OCI-LY7 (cell line): ENCODE data around the gene CD9.

Experiments
- CTCF ChIP-seq: fragments of 200-600 bp; sonication (generic); conservative IDR thresholded peaks from 2 replicates; pipeline ENCODE4 v1.5.1; 2014; ENCODE audit warnings: mild to moderate bottlenecking, antibody characterized with exemption, low read length, moderate library complexity, mixed read lengths
- EZH2phosphoT487 ChIP-seq: fragments of 200-600 bp; sonication (generic); IDR thresholded peaks from 2 replicates; pipeline ENCODE4 v1.6.1; 2018; ENCODE audit warnings: low read depth, borderline replicate concordance, mild to moderate bottlenecking, mixed run types, antibody characterized with exemption, low read length, moderate library complexity, mixed read lengths

- TF ChIP-seq CTCF (no peak), EZH2phosphoT487 (no peak)
These were observed 54.3 kb downstream of the CD9 start for GRCh38 chr12:6254491-6254890.
